ENCODE results near the gene CSNK1G1. TPM values are rescaled to one million over a fixed set of nuclear protein-coding genes. Genes with fewer than 3 reads are reported as not detected.
A peak's percentile ranks its signal among the peaks of the same experiment; 100 is the strongest.
"Not testable (repeated sequence)": the region's sequence is repeated elsewhere in the genome, so short reads cannot be mapped to it uniquely, and the experiment has no call there.

Gene CSNK1G1
- total RNA-seq, 1 donor from 2014 or later, result 19.9 TPM

GRCh38 chr15:64379216-64379960, 23.4 kb upstream of the CSNK1G1 start:
- no peak for TF ChIP-seq CTCF (conservative IDR thresholded peaks at IDR 0.05)
- Mint-ChIP-seq H3K36me3 (peaks cover 9% of the 10 kb centered on the region), H3K4me3 (peak overlapping the region; percentile 96), H3K9me3 (no peaks in the 10 kb centered on the region), H3K27me3 (no peaks in the 10 kb centered on the region), H3K27ac (no peak overlapping the region), H3K4me1 (ENCODE audit: unreplicated experiment) (peaks cover 16% of the 10 kb centered on the region)
- DNase-seq (ENCODE audit: extremely low spot score, unreplicated experiment), result no peak

GRCh38 chr15:64373360-64373759, 17.4 kb upstream of the CSNK1G1 start:
- Mint-ChIP-seq H3K4me3 (no peak overlapping the region), H3K4me1 (ENCODE audit: unreplicated experiment) (no peaks in the 10 kb centered on the region), H3K27me3 (no peaks in the 10 kb centered on the region), H3K27ac (no peak overlapping the region), H3K9me3 (no peaks in the 10 kb centered on the region), H3K36me3 (no peaks in the 10 kb centered on the region)
- no peak for TF ChIP-seq CTCF (conservative IDR thresholded peaks at IDR 0.05)
- no peak for DNase-seq (ENCODE audit: extremely low spot score, unreplicated experiment)

DNA sequence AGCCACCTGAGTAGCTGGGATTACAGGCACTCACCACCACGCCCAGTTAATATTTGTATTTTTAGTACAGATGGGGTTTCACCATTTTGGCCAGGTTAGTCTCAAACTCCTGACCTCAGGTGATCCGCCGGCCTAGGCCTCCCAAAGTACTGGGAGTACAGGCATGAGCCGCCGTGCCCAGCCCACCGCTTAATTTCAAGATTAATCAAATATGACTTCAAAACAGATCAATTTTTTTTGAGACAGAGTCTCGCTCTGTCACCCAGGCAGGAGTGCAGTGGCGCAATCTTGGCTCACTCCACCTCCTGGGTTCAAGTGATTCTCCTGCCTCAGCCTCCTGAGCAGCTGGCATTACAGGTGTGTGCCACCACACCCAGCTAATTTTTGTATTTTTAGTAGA, 15.4 kb upstream of the CSNK1G1 start:
- not testable (repeated sequence) for H3K27me3 Mint-ChIP-seq; H3K9me3 Mint-ChIP-seq; H3K4me1 Mint-ChIP-seq (ENCODE audit: unreplicated experiment); DNase-seq (ENCODE audit: extremely low spot score, unreplicated experiment); H3K27ac Mint-ChIP-seq; H3K36me3 Mint-ChIP-seq; H3K4me3 Mint-ChIP-seq

- DNase-seq (ENCODE audit: extremely low spot score, unreplicated experiment), result no peak
- Mint-ChIP-seq H3K4me1 (ENCODE audit: unreplicated experiment) (no peaks in the 10 kb centered on the region), H3K9me3 (no peaks in the 10 kb centered on the region), H3K27ac (no peak overlapping the region), H3K27me3 (no peaks in the 10 kb centered on the region), H3K4me3 (no peak overlapping the region), H3K36me3 (no peaks in the 10 kb centered on the region)
- no peak for TF ChIP-seq CTCF (conservative IDR thresholded peaks at IDR 0.05)
Measured at GRCh38 chr15:64369078-64369607, 13.2 kb upstream of the CSNK1G1 start.

- Mint-ChIP-seq H3K36me3 (no peaks in the 10 kb centered on the region), H3K27ac (no peak overlapping the region), H3K9me3 (no peaks in the 10 kb centered on the region), H3K27me3 (no peaks in the 10 kb centered on the region), H3K4me3 (no peak overlapping the region), H3K4me1 (ENCODE audit: unreplicated experiment) (peaks cover 4% of the 10 kb centered on the region)
- no peak for TF ChIP-seq CTCF (conservative IDR thresholded peaks at IDR 0.05)
- no peak for DNase-seq (ENCODE audit: extremely low spot score, unreplicated experiment)
Measured at GRCh38 chr15:64361259-64361658, 5.3 kb upstream of the CSNK1G1 start.

DNA sequence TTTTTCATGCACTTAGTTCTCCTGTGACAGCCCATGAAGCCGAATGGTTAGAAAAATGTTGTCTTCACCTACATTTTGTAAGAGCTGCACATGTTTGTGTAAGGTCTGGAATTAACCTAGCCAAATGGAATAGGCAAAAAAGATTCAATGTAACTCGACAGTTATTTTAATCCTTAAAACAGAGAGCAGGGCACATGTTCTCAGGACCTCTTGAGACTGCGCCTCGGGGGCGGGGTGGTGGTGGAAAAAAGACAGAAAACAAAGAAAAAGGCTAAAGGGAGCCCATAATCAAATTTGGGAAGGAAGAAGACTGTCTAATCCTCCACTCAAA, 702 bp upstream of the CSNK1G1 start:
- Mint-ChIP-seq H3K4me3 (peak overlapping the region; percentile 92), H3K36me3 (no peaks in the 10 kb centered on the region), H3K4me1 (ENCODE audit: unreplicated experiment) (peaks cover 13% of the 10 kb centered on the region), H3K27ac (peak overlapping the region; percentile 93), H3K9me3 (no peaks in the 10 kb centered on the region), H3K27me3 (no peaks in the 10 kb centered on the region)
- peak; percentile 14 for TF ChIP-seq CTCF (conservative IDR thresholded peaks at IDR 0.05)
- no peak for DNase-seq (ENCODE audit: extremely low spot score, unreplicated experiment)

Measured in type B pancreatic cell (in vitro differentiated cells).